H1 (cell line): Measurements from ENCODE around the gene RAB31. TPM values are rescaled to one million over a fixed set of nuclear protein-coding genes. Genes with fewer than 3 reads are reported as not detected.

ENCODE experiments used
- POU5F1 ChIP-seq: IDR thresholded peaks from 2 replicates; pipeline ENCODE4 v1.6.1; 2011; ENCODE audit warnings: low read depth, mild to moderate bottlenecking, low read length, moderate library complexity
- SP4 ChIP-seq: IDR thresholded peaks from 2 replicates; pipeline ENCODE4 v1.6.1; 2012; ENCODE audit warnings: low read length, inconsistent platforms
- TCF12 ChIP-seq: IDR thresholded peaks from 2 replicates; pipeline ENCODE4 v1.6.1; 2011; ENCODE audit warnings: low read depth, mild to moderate bottlenecking, low read length
- polyA plus RNA-seq, 7 experiments: library from polyadenylated mRNA; depleted of rRNA in 3 of 7; stranded (reverse) in 5 of 7; unstranded in 2 of 7; fragments of >200 nt in 5 of 7; fragments of 200-250 nt in 2 of 7; gene quantifications; 1 replicate in 5 of 7; 2 replicates in 1 of 7; 4 replicates in 1 of 7; pipeline versions ENCODE4 v1.2.1 to v1.2.3, GENCODE V29; 2011 to 2013; ENCODE audit warnings: missing spikeins in 2 of 7, mixed read lengths in 2 of 7
- total RNA-seq: library from RNA; stranded (reverse); fragmentation: NEBNext Ultra II Directional; extraction: Animal tissue kit (Norgen Biotek cat#: 25700); gene quantifications from 2 replicates; pipeline ENCODE4 v1.2.1, GENCODE V29; 2021

The RAB31 gene
- total and polyA plus RNA-seq, 2 of the 8 experiments (the other 6 are each of a cell fraction or from before 2014, with no cell fraction given) = 15.2 to 40.9 TPM

DNA sequence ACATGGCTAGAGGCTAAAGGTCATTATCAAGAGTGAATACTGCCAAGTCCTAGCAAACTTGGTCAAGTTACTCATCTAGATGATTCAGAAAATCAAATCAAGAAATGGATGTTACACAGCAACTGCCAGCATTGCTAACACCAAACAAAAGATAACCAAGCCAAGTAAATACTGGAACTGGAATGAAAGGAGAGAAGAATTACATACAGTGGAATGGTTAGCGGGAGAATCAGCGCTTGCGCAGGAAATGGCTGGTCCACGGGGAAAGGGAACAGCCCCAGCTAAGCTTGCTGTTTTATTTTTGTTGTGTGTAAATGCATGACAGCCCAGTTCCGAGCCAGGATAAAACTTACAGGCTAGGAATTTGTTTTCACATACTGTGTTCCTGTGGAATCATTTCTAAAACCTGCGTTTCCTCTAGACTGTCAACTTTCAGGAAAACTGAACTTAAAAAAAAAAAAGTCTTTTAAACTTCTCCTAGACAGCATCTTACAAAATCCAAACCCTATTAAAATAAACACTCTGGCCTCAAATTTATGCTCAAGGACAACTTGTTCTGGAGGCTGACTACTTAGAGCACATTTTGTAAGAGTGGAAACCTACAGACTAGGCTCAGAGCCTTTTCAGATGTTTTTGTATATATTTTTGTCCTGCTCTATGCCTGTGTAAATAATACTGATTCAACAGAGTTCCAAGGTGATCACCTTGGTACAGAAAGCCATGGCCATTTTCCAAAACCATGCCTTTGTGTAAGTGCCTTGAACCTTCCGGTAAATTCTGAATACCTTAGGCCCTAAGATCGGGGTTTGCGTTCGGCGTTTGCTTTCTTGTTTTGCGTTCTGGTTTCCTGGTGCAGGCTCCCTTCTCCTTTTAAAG is 146.9 kb downstream of the RAB31 start (continued):
- TF ChIP-seq POU5F1 (no peak), SP4 (no peak), TCF12 (no peak)
